Upper lobe of right lung (tissue), 1 donor: ENCODE data around the gene BRD3OS. TPM values are rescaled to one million over a fixed set of nuclear protein-coding genes. Genes with fewer than 3 reads are reported as not detected.

Experiments used
- ATAC-seq: fragments of 200-7000 bp; cut with Tn5 transposase; one replicate; pipeline ENCODE4 v1.9.1; 2020; ENCODE audit warnings: mild to moderate bottlenecking, moderate library complexity
- DNase-seq: peaks from one replicate; pipeline ENCODE4 v3.0.0-alpha.2; 2020
- H3K27ac ChIP-seq: fragments of 200-600 bp; one replicate; pipeline ENCODE4 v1.8.0; 2022
- H3K27me3 ChIP-seq: fragments of 200-600 bp; one replicate; pipeline ENCODE4 v1.8.0; 2022; ENCODE audit warnings: mild to moderate bottlenecking
- H3K36me3 ChIP-seq: fragments of 200-600 bp; one replicate; pipeline ENCODE4 v1.8.0; 2022
- H3K4me1 ChIP-seq: fragments of 200-600 bp; one replicate; pipeline ENCODE4 v1.8.0; 2022
- H3K4me3 ChIP-seq: fragments of 200-600 bp; one replicate; pipeline ENCODE4 v1.8.0; 2022; ENCODE audit warnings: mild to moderate bottlenecking
- H3K9me3 ChIP-seq: fragments of 200-600 bp; one replicate; pipeline ENCODE4 v1.8.0; 2022
- intact Hi-C: fragments of 100-400 bp; cut with DNase I; formaldehyde crosslinking; loops from one replicate; pipeline ENCODE4 v1.11.0; 2022
- total RNA-seq: library from RNA; stranded (reverse); fragmentation: NEBNext Ultra II Directional; extraction: Animal tissue kit (Norgen Biotek cat#: 25700); gene quantifications from one replicate; pipeline ENCODE4 v1.2.1, GENCODE V29; 2021
- TF ChIP-seq, protein P1 (sequence below): fragments of 200-600 bp; IDR thresholded peaks from one replicate; pipeline ENCODE4 v1.8.0; 2022; ENCODE audit warnings: antibody characterized with exemption
- donor health status: DM: no; HTN: yes; CAD: no; lungs with severe emphysema.

The BRD3OS gene
- total RNA-seq, 1 donor from 2014 or later: 10.7 TPM

DNA sequence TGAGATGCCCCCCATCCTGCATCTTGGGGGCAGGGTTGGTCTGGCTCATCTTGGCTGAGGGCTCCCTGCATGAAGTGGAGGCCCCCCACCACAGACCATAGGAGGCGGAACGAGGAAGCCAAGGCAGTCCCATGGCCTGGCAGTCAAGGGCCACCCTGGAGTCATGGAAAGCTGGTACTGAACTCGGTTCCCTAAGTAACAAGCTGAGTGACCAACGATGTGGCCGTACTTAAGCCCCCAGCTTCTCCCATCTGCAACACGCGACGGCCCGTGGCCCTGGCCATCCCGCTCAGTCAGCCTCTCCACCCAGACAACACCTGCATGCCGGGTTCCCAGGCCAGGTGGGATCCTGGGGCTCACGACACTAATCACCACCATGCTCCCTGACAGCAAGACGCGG lies 25.4 kb downstream of the BRD3OS start:
- peaks cover 8% of the 10 kb centered on the region for H3K4me1 ChIP-seq
- DNase-seq (no peak), ATAC-seq (no peak)
- TF ChIP-seq, protein P1, sequence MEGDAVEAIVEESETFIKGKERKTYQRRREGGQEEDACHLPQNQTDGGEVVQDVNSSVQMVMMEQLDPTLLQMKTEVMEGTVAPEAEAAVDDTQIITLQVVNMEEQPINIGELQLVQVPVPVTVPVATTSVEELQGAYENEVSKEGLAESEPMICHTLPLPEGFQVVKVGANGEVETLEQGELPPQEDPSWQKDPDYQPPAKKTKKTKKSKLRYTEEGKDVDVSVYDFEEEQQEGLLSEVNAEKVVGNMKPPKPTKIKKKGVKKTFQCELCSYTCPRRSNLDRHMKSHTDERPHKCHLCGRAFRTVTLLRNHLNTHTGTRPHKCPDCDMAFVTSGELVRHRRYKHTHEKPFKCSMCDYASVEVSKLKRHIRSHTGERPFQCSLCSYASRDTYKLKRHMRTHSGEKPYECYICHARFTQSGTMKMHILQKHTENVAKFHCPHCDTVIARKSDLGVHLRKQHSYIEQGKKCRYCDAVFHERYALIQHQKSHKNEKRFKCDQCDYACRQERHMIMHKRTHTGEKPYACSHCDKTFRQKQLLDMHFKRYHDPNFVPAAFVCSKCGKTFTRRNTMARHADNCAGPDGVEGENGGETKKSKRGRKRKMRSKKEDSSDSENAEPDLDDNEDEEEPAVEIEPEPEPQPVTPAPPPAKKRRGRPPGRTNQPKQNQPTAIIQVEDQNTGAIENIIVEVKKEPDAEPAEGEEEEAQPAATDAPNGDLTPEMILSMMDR: no peak
- no peak overlapping the region for H3K4me3 ChIP-seq
- H3K9me3 ChIP-seq: no peaks in the 10 kb centered on the region
- no peak overlapping the region for H3K27ac ChIP-seq
- H3K27me3 ChIP-seq: no peaks in the 10 kb centered on the region
- peaks cover 74% of the 10 kb centered on the region for H3K36me3 ChIP-seq
- intact Hi-C loops: no loop called here

DNA sequence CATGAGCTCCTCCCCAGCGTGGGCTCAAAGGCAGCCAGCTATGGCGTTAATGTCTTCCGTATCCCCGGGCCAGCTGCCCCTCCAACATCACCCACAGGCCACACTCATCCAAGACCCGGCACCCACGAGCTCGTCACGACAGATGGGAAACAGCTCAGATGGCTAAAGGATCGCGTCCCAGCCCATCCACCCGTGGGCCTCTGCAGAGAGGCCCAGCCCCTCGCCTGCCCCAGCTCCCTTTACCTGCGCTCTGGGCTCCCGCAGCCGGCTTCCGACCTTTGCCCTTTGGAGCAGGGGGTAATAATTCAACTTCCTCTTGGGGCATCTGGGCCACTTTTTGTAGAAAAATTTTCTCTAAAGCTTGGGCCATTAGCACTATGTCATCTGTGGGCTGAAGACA lies 26.0 kb downstream of the BRD3OS start:
- no peak overlapping the region for H3K4me3 ChIP-seq
- H3K27ac ChIP-seq: no peak overlapping the region
- no peaks in the 10 kb centered on the region for H3K27me3 ChIP-seq
- peaks cover 14% of the 10 kb centered on the region for H3K4me1 ChIP-seq
- TF ChIP-seq, protein P1: no peak
- peaks cover 68% of the 10 kb centered on the region for H3K36me3 ChIP-seq
- intact Hi-C loops: no loop called here
- ATAC-seq (no peak), DNase-seq (no peak)
- no peaks in the 10 kb centered on the region for H3K9me3 ChIP-seq

DNA sequence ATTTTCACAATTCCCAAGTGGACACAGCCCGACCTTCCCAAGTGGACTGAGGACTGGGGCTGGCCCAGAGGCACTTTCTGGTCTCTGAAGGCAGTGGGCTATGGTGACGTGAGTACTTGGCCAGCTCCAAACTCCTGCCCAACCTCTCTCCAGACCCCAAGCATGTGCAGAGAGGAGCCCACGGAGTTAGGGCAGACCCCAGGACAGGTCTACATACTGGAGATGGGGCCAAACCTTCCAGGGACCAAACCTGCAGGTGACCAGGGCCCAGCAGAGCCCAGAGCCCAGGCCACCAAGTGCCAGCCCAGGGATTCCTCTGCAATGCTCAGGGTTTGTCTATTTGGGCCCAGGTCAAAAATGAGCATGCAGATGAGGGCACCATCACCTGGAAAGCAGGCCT lies 27.2 kb downstream of the BRD3OS start:
- H3K27ac ChIP-seq: no peak overlapping the region
- H3K4me1 ChIP-seq: peaks cover 25% of the 10 kb centered on the region
- intact Hi-C loops: no loop called here
- ATAC-seq (no peak), DNase-seq (no peak)
- no peaks in the 10 kb centered on the region for H3K9me3 ChIP-seq
- peaks cover 56% of the 10 kb centered on the region for H3K36me3 ChIP-seq
- TF ChIP-seq, protein P1: no peak
- no peak overlapping the region for H3K4me3 ChIP-seq
- no peaks in the 10 kb centered on the region for H3K27me3 ChIP-seq

DNA sequence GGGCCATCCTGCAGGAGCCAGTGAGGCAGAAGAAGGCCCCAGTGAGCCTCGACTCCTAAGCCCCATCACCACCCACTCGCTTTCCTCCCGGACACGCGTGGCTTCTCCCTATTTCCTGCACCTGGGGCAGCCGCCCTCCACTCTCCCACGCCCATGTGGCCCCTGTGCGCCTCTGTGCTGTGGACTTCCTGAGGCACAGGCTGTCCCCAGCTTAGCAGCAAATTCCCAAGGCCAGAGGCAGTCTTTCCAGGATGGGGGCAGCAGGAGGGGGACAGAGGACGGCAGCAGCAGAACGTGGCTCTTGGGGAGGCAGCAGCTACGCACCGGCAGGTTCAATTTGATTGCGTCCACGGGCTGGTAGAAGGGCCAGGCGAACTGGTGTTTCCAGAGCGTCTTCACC lies 27.7 kb downstream of the BRD3OS start:
- intact Hi-C loops: no loop called here
- H3K36me3 ChIP-seq: peaks cover 51% of the 10 kb centered on the region
- H3K27ac ChIP-seq: no peak overlapping the region
- H3K4me3 ChIP-seq: no peak overlapping the region
- peaks cover 29% of the 10 kb centered on the region for H3K4me1 ChIP-seq
- H3K9me3 ChIP-seq: no peaks in the 10 kb centered on the region
- no peak for ATAC-seq
- no peaks in the 10 kb centered on the region for H3K27me3 ChIP-seq
- DNase-seq: no peak
- TF ChIP-seq, protein P1: no peak

DNA sequence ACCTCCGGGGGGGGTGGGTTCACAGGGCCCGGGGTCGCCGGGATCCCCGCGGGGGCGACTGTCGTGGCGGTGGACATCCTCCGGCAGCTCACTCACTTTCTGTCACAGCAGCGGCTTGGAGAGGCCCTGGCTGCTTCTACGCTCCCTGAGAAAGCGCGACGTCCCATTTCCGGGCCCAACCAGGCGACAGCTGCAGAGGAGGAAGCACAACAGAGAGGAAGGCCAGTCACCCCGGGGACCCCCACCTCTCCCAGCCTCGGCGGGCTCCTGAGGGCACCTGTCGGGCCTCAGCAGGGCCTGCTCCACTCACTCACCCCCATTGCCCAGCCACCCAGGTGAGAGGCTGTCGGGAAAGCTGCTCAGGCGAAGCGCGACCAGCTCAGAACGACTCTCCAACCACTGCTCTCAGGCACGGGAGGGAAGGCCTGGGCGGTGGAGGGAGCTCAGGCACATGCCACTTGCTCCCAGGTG lies 28.2 kb downstream of the BRD3OS start:
- no peaks in the 10 kb centered on the region for H3K27me3 ChIP-seq
- intact Hi-C loops: no loop called here
- no peak overlapping the region for H3K4me3 ChIP-seq
- H3K27ac ChIP-seq: no peak overlapping the region
- peaks cover 47% of the 10 kb centered on the region for H3K36me3 ChIP-seq
- TF ChIP-seq, protein P1: no peak
- H3K9me3 ChIP-seq: no peaks in the 10 kb centered on the region
- no peak for DNase-seq
- ATAC-seq: no peak
- H3K4me1 ChIP-seq: peaks cover 34% of the 10 kb centered on the region
